Mucosa of gallbladder (tissue), 1 donor: ENCODE measurements around the gene TMEM72. TPM values are rescaled to one million over a fixed set of nuclear protein-coding genes. Genes with fewer than 3 reads are reported as not detected.

Source experiments
- DNase-seq: peaks from one replicate; pipeline ENCODE4 v3.0.0-alpha.2; 2020; ENCODE audit warnings: low spot score
- total RNA-seq: library from RNA; stranded (reverse); gene quantifications from one replicate; pipeline ENCODE4 v1.2.1, GENCODE V29; 2021
- donor health status: DM: no; HTN: no; CAD: no.

The TMEM72 gene
- total RNA-seq, 1 donor from 2014 or later, result not detected

GRCh38 chr10:44917848-44918247 lies 6.7 kb downstream of the TMEM72 start:
- no peak for DNase-seq

DNA sequence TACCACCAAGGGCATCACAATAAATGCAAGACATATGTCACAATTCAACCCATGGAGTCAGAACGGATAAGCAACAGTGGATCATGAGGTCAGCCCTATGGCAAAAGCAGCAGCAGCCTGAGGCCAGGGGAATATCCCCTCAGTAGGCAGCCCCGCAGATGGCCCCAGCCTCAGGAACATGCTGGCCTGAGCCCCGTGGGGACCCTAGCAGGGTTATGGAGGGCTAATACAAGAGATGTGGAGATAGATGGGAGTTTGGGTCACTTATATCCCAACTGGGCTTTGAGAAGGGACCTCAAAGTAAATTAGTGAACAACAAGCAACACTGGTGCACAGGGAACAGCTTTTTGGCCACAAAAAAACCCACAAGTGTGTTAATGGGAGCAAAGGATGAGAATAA lies 9.1 kb downstream of the TMEM72 start:
- DNase-seq, result no peak

GRCh38 chr10:44921061-44921460 lies 9.9 kb downstream of the TMEM72 start:
- DNase-seq, result no peak

- no peak for DNase-seq
Measured at GRCh38 chr10:44921506-44921905, 10.4 kb downstream of the TMEM72 start.

- DNase-seq, result no peak
Measured at GRCh38 chr10:44922021-44922420, 10.9 kb downstream of the TMEM72 start.

DNA sequence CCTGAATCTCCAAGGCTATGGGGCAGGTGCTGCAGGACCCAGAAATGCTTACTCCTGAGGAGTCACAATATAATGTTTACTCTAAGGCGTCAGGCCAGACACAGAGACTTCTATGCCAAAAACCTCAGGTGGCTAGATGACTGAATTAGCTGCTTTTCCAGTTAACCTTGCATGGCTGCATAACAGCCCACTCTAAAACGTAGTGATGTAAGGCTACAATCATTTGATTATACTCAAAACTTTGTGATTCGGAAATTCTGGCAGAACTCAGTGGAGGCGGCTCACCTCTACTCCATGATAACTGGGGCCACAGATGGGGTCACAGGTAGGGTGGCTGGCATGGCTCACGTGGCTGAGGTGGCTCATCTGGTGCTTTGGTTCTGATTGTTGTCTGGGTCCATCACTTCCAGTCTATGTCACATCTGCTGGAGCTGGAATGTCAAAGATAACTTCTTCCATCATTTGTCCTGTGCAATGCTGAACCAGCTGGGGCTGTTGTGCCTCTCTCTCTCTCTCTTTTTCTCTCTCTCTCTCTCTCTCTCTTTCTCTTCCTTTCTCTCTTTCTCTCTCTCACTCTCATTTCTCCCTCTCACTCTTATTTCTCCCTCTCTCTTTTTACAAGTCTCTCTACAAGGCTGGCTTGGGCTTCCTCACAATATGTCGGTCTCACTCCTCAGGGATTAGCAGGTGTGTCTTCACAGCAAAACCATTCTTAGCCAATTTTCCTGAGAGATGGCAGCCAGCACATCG lies 11.8 kb downstream of the TMEM72 start:
- no peak for DNase-seq

GRCh38 chr10:44923611-44924010 lies 12.5 kb downstream of the TMEM72 start:
- no peak for DNase-seq

DNA sequence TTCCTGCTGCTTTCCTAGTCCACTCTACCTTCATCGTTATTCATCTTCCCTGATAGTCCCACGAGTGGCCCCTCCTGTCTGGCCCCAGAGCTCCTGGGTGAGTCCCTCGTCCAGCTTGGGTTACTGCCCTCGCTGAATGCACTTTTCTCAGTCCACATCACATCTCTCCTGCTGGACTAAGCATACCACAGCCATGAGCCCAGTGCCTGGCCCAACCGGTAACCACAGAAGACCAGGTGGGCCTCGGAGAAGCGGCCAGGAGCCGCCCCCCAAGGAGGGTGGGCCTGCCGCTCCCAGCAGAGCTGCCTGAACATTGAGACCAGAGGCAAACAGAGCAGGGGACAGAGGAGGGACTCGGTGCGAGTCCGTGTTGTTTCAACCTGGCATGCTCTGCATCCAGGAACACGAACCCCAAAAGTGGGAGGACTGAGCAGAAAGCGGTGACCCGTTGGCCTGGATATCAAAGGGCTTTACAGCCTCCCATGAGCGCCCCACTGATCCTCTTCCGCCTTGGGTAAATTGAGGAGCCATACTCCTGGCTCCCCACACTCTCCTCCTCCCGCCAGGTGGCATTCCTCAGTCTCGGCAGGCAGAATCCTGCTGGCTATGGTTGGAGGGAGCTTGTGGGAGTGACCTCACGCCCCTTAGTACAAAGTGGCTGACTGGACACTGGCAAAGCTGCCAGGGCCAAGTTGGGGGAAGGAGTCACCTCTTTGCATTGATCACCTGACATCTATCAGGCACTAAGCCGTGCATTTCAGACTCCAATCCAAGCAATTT lies 13.3 kb downstream of the TMEM72 start:
- no peak for DNase-seq

- DNase-seq, result no peak
Measured at GRCh38 chr10:44925224-44925623, 14.1 kb downstream of the TMEM72 start.

GRCh38 chr10:44925811-44926750 lies 14.9 kb downstream of the TMEM72 start:
- no peak for DNase-seq

GRCh38 chr10:44926751-44927351 lies 15.7 kb downstream of the TMEM72 start:
- no peak for DNase-seq

- DNase-seq, result no peak
Measured at GRCh38 chr10:44927352-44927751, 16.2 kb downstream of the TMEM72 start.

- no peak for DNase-seq
Measured at GRCh38 chr10:44928462-44928861, 17.3 kb downstream of the TMEM72 start.

DNA sequence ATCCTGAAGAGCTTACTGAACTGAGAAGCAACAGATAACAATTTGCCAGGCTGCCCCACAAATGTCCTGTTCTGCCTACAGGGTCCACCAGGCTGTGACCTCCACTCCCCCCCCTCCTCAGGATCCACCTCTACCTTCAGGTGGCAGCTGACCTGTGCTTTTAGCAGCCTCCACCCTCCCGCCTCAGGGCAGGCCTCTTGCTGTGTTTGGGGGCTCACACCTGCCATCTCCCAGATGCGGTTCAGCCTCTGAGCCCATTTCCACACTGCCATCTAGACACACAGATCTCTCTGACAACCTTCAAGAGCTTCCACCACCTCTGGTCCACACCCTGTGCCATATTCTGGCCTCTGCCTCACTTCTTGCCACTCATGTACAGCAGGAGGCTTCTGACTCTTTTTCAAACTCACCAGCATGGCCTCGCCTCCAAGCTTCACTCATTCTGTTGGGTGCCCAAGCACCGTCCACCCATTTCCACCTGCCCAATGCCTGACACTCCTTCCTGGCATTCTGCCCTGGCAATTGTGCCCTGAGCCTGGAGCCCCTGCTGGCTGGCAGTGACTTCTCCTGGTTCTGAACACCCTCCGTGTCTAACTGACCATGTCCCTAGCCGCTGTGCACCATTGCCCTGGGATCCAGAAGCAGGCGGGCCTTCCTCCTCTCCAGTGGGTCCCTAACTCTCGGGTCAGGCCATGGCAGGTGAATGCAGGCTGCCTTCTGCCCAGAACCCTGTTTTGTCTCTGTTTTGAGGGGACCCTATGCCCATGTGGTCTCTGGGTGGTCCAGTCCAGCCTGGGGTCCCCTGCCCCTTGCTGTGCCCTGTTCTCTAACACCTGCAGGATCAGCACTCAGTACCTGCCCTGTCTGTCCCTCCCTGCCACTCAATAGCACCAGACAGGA lies 18.5 kb downstream of the TMEM72 start:
- no peak for DNase-seq

DNA sequence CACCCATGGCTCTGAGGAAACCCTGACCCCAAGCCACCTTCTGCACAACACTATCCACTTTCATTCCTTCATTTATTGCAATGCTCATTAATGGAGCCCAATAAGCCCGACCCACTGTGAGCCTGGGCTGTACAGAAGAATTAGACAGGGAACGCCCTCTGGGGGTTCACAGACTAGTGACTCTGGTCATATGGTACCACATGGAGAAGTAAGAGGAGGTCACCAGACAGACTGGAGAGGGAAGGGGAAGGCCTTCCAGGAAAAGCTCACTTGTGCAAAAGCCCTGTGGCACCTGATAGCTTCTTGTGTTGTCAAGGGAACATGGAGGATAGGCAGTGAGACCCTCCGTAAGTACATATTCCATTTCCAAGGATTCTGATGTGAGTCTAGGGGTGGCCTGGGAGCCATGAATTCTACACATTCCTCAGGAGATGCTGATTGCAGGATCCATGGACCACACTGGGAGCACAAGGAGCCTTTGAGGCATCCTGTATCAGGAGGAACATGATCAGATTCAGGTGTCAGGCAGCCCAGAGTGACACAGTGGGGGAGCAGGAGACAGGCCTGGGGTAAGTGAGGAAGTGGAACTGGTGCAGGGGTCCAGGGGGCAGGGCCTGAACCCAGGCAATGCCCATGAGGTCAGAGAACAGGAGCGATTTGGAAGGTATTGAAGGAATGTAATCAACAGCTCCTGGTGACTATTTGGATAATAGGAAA lies 19.9 kb downstream of the TMEM72 start:
- no peak for DNase-seq

- no peak for DNase-seq
Measured at GRCh38 chr10:44931621-44932516, 20.7 kb downstream of the TMEM72 start.

DNA sequence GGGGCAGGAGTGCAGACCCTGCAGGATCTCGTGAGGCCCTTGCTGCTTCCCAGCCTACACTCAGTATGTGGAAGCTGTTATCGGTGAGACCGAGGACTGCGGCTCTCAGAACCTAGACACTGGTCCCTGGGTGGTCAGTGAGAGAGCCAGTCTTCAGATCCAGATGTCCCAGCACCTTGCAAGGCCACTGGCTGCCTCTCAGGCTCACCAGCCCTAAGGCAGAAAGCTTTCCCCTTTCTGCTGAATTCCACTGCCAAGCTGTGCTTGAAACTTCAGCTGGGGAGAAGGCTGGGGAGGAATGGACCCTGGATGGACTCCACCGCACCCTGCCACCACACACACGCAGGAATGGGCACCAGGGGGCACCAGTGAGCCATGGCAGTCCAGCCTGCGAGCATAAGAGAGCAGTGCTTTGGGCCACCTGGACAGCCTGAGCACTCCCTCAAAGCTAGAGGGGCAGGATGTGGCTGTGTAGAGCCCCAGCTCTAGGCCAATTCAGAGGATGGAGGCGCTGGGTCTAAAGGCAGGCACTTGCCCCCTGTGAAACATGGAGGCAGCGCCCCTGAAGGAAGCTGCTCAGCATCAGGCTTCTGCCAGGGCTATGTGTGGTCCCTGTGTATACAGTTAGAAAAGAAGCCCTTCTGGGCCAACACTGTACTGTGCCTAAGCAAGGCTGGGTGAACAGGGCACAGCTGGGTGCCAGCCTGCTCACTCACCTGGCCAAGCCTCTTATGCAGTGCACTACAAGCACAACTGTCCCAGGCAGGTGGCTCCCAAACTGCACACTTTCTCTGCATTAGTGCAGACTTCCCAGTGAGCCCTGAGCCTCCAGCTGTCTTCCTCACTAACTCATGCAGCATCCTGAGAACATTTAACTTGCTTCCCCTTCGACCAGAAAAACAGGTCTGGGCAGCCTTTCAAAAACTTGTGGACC lies 21.6 kb downstream of the TMEM72 start:
- peak; percentile 90 for DNase-seq
